ENCODE measurements around the gene NKD2. TPM values are rescaled to one million over a fixed set of nuclear protein-coding genes. Genes with fewer than 3 reads are reported as not detected.

NKD2 gene
- total RNA-seq, 1 experiment from 2014 or later, result 12.3 TPM

DNA sequence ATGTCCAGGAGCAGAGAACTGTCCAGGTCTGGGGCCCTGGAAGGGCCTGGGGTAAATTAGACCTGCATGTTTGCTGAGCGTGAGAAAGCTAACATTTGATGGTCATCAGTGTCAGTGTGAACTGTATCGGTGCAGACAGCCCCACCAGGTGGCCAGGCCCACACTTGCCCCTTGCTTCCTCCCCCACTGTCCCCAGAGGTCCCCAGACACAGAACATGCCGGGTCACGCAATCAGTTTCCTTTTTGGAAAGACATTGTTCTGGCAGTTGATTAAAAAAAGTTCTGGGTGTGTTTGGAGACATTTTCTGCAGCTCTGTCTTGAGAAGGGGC is 1.5 kb downstream of the NKD2 start:
- no peaks in the 10 kb centered on the region for H3K9me3 ChIP-seq (ENCODE audit: control insufficient read depth, insufficient read depth, low read depth, low read length)
- ATAC-seq (peak; percentile 23), DNase-seq (ENCODE audit: low read depth, low spot score) (no peak)
- H3K36me3 ChIP-seq (ENCODE audit: control insufficient read depth, insufficient read depth, low read length), result no peaks in the 10 kb centered on the region
- intact Hi-C loops (cut with micrococcal nuclease; ENCODE audit: unreplicated experiment) (loop anchor here (5.0 kb wide), 1 partner anchor 88 kb away; no protein-coding TSS in a partner anchor), in situ Hi-C loops (cut with HindIII; ENCODE audit: low pct_unique_long_range_greater_than_20kb, low sequenced_read_pairs) (no loop called here)
- peak overlapping the region; percentile 48 to 52 for H3K4me3 ChIP-seq (ENCODE audit: low read depth in 2 of 2, low read length in 2 of 2)
- H3K4me1 ChIP-seq (ENCODE audit: control insufficient read depth, insufficient read depth, low read length), result peaks cover 22% of the 10 kb centered on the region
- H3K27ac ChIP-seq (ENCODE audit: low read length), result no peak overlapping the region
- TF ChIP-seq REST (IDR thresholded peaks at IDR 0.05; ENCODE audit: insufficient read depth in 1 of 2, low read depth in 2 of 2, low read length in 1 of 2), result no peak
- no peak for TF ChIP-seq POLR2AphosphoS5 (IDR thresholded peaks at IDR 0.05; ENCODE audit: low read depth, low read length)
- TF ChIP-seq, protein P1, sequence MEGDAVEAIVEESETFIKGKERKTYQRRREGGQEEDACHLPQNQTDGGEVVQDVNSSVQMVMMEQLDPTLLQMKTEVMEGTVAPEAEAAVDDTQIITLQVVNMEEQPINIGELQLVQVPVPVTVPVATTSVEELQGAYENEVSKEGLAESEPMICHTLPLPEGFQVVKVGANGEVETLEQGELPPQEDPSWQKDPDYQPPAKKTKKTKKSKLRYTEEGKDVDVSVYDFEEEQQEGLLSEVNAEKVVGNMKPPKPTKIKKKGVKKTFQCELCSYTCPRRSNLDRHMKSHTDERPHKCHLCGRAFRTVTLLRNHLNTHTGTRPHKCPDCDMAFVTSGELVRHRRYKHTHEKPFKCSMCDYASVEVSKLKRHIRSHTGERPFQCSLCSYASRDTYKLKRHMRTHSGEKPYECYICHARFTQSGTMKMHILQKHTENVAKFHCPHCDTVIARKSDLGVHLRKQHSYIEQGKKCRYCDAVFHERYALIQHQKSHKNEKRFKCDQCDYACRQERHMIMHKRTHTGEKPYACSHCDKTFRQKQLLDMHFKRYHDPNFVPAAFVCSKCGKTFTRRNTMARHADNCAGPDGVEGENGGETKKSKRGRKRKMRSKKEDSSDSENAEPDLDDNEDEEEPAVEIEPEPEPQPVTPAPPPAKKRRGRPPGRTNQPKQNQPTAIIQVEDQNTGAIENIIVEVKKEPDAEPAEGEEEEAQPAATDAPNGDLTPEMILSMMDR (IDR thresholded peaks at IDR 0.05), result peak; percentile 51
- TF ChIP-seq TCF7L2 (IDR thresholded peaks at IDR 0.05; ENCODE audit: low read depth, low read length), result no peak
- no peak for TF ChIP-seq SIN3A (IDR thresholded peaks at IDR 0.05; ENCODE audit: borderline replicate concordance, insufficient read depth, low read depth, low read length)
- H3K27me3 ChIP-seq (ENCODE audit: control insufficient read depth, insufficient read depth, low read length), result no peaks in the 10 kb centered on the region
- BruUV-seq (replicated peaks), result no TSS peak
- ChIA-PET POLR2A (no interaction called here), CTCF (interaction anchor here (0.6 to 1.7 kb wide), 5 partner anchors 75 to 370 kb away, joined by 3 to 10 read pairs (median 5); no protein-coding TSS in a partner anchor)

DNA sequence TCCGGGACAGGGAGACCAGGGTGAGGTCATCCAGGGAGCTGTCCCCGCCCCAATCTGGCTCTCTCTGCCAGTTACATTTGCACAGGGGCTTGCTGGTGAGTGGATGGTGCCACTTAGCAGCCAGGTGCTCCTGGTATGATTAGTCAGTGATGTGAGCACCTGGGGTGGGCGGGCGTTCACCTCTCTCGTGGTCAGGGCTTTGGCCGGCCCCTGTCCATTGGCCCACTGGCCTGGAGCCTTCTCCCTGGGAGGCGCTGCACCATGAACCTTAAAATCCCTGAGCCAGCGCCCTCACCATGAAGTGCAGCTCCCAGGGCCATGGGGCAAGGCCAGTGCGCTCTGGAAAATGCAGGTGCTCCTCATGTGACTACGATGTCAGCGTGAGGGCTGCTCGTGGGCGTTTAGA is 2.0 kb downstream of the NKD2 start:
- POLR2A ChIA-PET, result no interaction called here
- no peaks in the 10 kb centered on the region for H3K36me3 ChIP-seq (ENCODE audit: control insufficient read depth, insufficient read depth, low read length)
- H3K4me3 ChIP-seq (ENCODE audit: low read depth in 2 of 2, low read length in 2 of 2), result no peak overlapping the region
- DNase-seq (ENCODE audit: low read depth, low spot score) (no peak), ATAC-seq (no peak)
- CTCF ChIA-PET, result interaction anchor here (1.0 to 1.7 kb wide), 2 partner anchors 87 to 91 kb away, joined by 5 to 10 read pairs; no protein-coding TSS in a partner anchor
- H3K9me3 ChIP-seq (ENCODE audit: control insufficient read depth, insufficient read depth, low read depth, low read length), result no peaks in the 10 kb centered on the region
- intact Hi-C loops (cut with micrococcal nuclease; ENCODE audit: unreplicated experiment) (loop anchor here (5.0 kb wide), 1 partner anchor 88 kb away; no protein-coding TSS in a partner anchor), in situ Hi-C loops (cut with HindIII; ENCODE audit: low pct_unique_long_range_greater_than_20kb, low sequenced_read_pairs) (no loop called here)
- no peak overlapping the region for H3K27ac ChIP-seq (ENCODE audit: low read length)
- no peaks in the 10 kb centered on the region for H3K27me3 ChIP-seq (ENCODE audit: control insufficient read depth, insufficient read depth, low read length)
- BruUV-seq (replicated peaks), result no TSS peak
- TF ChIP-seq TCF7L2 (IDR thresholded peaks at IDR 0.05; ENCODE audit: low read depth, low read length), result no peak
- no peak for TF ChIP-seq SIN3A (IDR thresholded peaks at IDR 0.05; ENCODE audit: borderline replicate concordance, insufficient read depth, low read depth, low read length)
- no peak for TF ChIP-seq POLR2AphosphoS5 (IDR thresholded peaks at IDR 0.05; ENCODE audit: low read depth, low read length)
- TF ChIP-seq, protein P1 (IDR thresholded peaks at IDR 0.05), result no peak
- TF ChIP-seq REST (IDR thresholded peaks at IDR 0.05; ENCODE audit: insufficient read depth in 1 of 2, low read depth in 2 of 2, low read length in 1 of 2), result no peak
- H3K4me1 ChIP-seq (ENCODE audit: control insufficient read depth, insufficient read depth, low read length), result peaks cover 22% of the 10 kb centered on the region

Measured in Panc1 (cell line).